H1 (cell line): Measurements from ENCODE around the gene OBSCN.

Experiments
- CHD2 ChIP-seq: IDR thresholded peaks from 2 replicates; pipeline ENCODE4 v1.6.1; 2012; ENCODE audit warnings: low read length, improper control_type of control experiment
- EGR1 ChIP-seq: IDR thresholded peaks from 2 replicates; pipeline ENCODE4 v1.6.1; 2011; ENCODE audit warnings: low read depth, low read length, borderline replicate concordance
- KDM1A ChIP-seq: fragments of 200-600, 300-600 bp; sonication (generic); IDR thresholded peaks from 2 replicates; pipeline ENCODE4 v1.7.1; 2016; ENCODE audit warnings: mild to moderate bottlenecking, low read length, borderline replicate concordance
- KDM5A ChIP-seq: fragments of 200-600 bp; IDR thresholded peaks from 2 replicates; pipeline ENCODE4 v1.7.1; 2012; ENCODE audit warnings: mild to moderate bottlenecking, low read length, inconsistent platforms, mixed read lengths
- POLR2A ChIP-seq, 2 experiments: IDR thresholded peaks; 1 replicate in 1 of 2; 2 replicates in 1 of 2; pipeline ENCODE4 v1.6.1; 2011; ENCODE audit warnings: low read depth in 2 of 2, low read length in 2 of 2, mild to moderate bottlenecking in 2 of 2; ENCODE audit errors: control extremely low read depth in 1 of 2
- RNF2 ChIP-seq: fragments of 200-900, 300-1000 bp; sonication (generic); IDR thresholded peaks from 2 replicates; pipeline ENCODE4 v1.7.1; 2016; ENCODE audit warnings: borderline replicate concordance, low read depth, mild to moderate bottlenecking, antibody characterized with exemption, low read length; ENCODE audit not compliant: poor library complexity, severe bottlenecking; ENCODE audit errors: missing control alignments
- SIN3A ChIP-seq, 2 experiments: IDR thresholded peaks in 1 of 2; conservative IDR thresholded peaks in 1 of 2; 2 replicates each; pipeline ENCODE4 v1.6.1; 2011 to 2012; ENCODE audit warnings: low read length in 2 of 2, improper control_type of control experiment in 1 of 2, low read depth in 1 of 2, mild to moderate bottlenecking in 1 of 2
- SP1 ChIP-seq: IDR thresholded peaks from 2 replicates; pipeline ENCODE4 v1.6.1; 2011; ENCODE audit warnings: low read depth, low read length
- TAF7 ChIP-seq: optimal IDR thresholded peaks from 2 replicates; pipeline ENCODE3; 2011; ENCODE audit warnings: low read depth, mild to moderate bottlenecking, inconsistent platforms, low read length, moderate library complexity, borderline replicate concordance
- TBP ChIP-seq: IDR thresholded peaks from 2 replicates; pipeline ENCODE4 v1.6.1; 2011; ENCODE audit warnings: low read depth, low read length, improper control_type of control experiment
- TCF12 ChIP-seq: IDR thresholded peaks from 2 replicates; pipeline ENCODE4 v1.6.1; 2011; ENCODE audit warnings: low read depth, mild to moderate bottlenecking, low read length
- YY1 ChIP-seq: IDR thresholded peaks from 2 replicates; pipeline ENCODE4 v1.6.1; 2011; ENCODE audit warnings: low read depth, mild to moderate bottlenecking, low read length
- TF ChIP-seq, protein P1 (sequence below), 3 experiments: IDR thresholded peaks; 1 replicate in 2 of 3; 2 replicates in 1 of 3; pipeline versions ENCODE4 v1.5.1 to v1.6.1; 2011; ENCODE audit warnings: low read length in 3 of 3, mild to moderate bottlenecking in 3 of 3, inconsistent platforms in 2 of 3, low read depth in 1 of 3, moderate library complexity in 1 of 3; ENCODE audit not compliant: insufficient read depth in 1 of 3; ENCODE audit errors: control extremely low read depth in 1 of 3

DNA sequence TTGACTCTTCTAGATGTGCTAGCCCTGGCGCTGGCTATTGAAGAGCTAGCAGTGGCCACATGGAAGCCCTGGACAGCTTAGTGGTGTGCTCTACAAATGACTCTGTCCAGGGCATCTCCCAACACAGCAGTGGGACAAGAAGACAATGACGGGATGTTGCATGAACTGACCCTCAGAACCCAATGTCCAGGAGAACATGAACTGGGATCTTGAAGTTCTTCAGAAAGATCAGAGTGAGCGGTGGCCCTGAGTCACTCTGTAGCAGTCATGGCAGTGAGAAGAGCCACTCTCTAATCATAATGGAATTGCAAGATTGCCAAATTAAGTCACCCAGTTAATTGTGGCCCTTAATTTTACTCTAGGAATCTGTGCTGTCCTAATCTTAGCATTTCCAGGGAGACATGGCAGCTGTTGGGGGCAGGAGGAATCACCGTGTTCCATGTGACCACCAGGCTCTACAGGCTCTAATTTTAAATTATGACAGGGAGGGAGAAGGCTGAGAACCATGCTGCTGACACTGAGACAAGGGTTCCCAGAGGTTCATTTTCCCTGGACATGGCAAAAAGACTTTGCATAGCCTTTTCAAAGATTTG, 10.2 kb upstream of the OBSCN start:
- no peak for TF ChIP-seq YY1
- TF ChIP-seq, protein P1, sequence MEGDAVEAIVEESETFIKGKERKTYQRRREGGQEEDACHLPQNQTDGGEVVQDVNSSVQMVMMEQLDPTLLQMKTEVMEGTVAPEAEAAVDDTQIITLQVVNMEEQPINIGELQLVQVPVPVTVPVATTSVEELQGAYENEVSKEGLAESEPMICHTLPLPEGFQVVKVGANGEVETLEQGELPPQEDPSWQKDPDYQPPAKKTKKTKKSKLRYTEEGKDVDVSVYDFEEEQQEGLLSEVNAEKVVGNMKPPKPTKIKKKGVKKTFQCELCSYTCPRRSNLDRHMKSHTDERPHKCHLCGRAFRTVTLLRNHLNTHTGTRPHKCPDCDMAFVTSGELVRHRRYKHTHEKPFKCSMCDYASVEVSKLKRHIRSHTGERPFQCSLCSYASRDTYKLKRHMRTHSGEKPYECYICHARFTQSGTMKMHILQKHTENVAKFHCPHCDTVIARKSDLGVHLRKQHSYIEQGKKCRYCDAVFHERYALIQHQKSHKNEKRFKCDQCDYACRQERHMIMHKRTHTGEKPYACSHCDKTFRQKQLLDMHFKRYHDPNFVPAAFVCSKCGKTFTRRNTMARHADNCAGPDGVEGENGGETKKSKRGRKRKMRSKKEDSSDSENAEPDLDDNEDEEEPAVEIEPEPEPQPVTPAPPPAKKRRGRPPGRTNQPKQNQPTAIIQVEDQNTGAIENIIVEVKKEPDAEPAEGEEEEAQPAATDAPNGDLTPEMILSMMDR (IDR thresholded peaks at IDR 0.05; ENCODE audit: control extremely low read depth in 1 of 3, insufficient read depth in 1 of 3, low read depth in 1 of 3, low read length in 3 of 3), result no peak
- no peak for TF ChIP-seq RNF2
- no peak for TF ChIP-seq EGR1
- TF ChIP-seq TAF7, result no peak
- no peak for TF ChIP-seq TBP
- TF ChIP-seq CHD2, result no peak
- TF ChIP-seq KDM5A, result no peak
- no peak for TF ChIP-seq SP1
- TF ChIP-seq POLR2A (IDR thresholded peaks at IDR 0.05; ENCODE audit: control extremely low read depth in 1 of 2, low read depth in 2 of 2, low read length in 2 of 2), result no peak
- no peak for TF ChIP-seq SIN3A (conservative IDR thresholded peaks at IDR 0.05 in 1 of 2, IDR thresholded peaks at IDR 0.05 in 1 of 2; ENCODE audit: low read depth in 1 of 2, low read length in 2 of 2)
- TF ChIP-seq TCF12, result no peak
- TF ChIP-seq KDM1A, result no peak
